C4-2B (cell line): ENCODE data around the gene GALNT11.

Experiments
- CTCF ChIP-seq: fragments of 450-650 bp; conservative IDR thresholded peaks from 2 replicates; pipeline ENCODE4 v1.5.1; 2017; ENCODE audit warnings: mild to moderate bottlenecking
- ZFX ChIP-seq: fragments of 450-650 bp; IDR thresholded peaks from 2 replicates; pipeline ENCODE4 v1.6.1; 2017

DNA sequence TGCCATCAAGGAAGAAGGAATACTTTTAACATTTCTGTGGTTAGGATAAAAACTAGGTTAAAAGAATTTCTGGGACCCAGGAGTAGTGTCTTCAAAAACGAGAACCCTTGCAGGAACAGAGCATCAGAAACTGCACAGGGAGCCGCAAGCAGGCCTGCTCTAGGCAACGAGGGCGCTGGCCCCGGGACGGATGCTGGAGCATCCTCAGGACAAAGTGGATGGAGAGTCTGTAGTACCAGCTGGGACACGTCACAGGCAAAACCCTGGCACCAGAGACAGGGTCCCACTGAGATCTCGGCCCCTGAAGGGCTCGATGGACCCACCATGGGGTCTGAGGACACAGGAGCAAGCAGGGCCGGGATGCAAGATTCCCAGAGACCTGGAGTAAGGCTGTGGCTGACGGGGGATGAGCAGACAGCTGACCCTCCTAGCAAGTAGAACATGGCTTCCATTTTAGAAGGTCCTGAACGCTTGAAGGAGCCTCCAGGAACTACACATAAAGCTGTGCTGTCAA, 106.6 kb downstream of the GALNT11 start:
- TF ChIP-seq CTCF (no peak), ZFX (no peak)
